Stimulated activated CD8-positive, alpha-beta memory T cell treated with anti-CD3 and anti-CD28 coated beads, Interleukin-7, amount 100 ng/mL, for 48 hours (primary cell): ENCODE data around the gene PROM1.

Experiments used
- DNase-seq, 2 donors: peaks; one replicate each; pipeline ENCODE4 v3.0.0-alpha.2; 2020; ENCODE audit warnings: low read depth in 1 of 2; ENCODE audit errors: extremely low read depth in 1 of 2

Gene PROM1

DNA sequence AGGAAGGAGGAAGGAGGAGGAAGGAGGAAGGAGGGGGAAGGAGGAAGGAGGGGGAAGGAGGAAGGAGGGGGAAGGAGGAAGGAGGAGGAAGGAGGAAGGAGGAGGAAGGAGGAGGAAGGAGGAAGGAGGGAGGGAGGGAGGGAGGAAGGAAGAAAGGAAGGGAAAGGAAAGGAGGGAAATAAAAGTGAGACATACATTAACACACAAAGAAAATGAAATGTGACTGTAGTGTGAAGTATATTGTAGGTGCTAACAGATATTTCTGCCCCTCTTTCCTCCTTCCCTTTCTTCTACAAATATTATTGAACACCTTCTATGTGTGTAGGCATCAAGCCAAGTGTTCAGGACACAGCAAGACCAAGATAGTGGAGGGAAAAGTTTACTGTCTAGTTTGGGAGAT, 26.4 kb upstream of the PROM1 start:
- no peak for DNase-seq

DNA sequence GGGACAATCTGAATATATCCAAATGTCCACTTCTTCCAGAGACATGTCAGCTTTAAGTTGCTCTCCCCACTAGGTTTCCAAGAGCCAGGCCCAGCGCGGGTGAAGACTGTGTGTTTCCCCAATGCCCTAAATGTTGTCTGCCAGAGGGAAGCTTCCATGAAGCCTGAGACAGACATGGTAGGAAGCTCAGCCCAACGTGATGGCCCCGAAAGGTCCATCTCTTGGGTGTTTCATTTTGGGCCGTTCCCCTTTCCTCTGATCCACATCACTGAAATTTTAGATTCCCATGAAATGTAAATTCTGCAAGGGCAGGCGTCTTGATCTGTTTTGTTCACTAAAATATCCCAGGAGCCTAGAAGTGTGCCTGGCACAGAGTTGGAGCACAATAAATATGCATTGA, 25.4 kb upstream of the PROM1 start:
- DNase-seq, result no peak

DNA sequence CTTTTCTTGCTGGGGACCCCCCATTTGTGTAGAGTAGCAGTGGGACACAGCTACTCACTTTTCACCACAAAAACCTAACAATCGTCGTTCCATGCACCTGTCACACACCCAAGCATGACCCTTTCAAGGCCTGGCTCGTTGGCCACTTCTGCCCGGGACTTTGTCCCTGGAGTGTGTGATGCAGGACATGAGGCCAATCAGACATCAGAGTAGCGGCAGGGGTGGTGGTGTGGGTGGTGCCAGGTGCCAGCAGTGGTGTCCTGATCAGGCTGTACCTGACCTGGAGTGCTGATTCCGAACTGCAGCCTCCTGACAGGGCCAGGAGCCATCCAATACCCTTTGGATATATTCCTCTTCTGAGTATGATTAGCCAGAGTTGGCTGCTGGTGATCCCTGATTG, 23.1 kb upstream of the PROM1 start:
- DNase-seq, result no peak

GRCh38 chr4:16104520-16104919, 20.7 kb upstream of the PROM1 start:
- no peak for DNase-seq

GRCh38 chr4:16102356-16102755, 18.5 kb upstream of the PROM1 start:
- no peak for DNase-seq

DNA sequence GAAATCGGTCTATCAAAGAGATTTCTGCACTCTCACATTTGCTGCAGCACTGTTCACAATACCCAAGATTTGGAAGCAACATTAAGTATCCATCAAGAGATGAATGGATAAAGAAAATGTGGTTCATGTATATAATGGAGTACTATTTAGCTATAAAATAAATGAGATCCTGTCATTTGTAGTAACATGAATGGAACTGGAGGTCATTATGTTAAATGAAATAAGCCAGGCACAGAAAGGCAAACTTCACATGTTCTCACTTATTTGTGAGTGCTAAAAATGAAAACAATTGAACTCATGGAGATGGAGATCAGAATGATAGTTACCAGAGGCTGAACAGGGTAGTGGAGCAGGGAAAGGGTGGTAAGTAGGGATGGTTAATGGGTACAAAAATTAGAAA, 17.0 kb upstream of the PROM1 start:
- no peak for DNase-seq

GRCh38 chr4:16092682-16093319, 9.0 kb upstream of the PROM1 start:
- DNase-seq, result no peak

DNA sequence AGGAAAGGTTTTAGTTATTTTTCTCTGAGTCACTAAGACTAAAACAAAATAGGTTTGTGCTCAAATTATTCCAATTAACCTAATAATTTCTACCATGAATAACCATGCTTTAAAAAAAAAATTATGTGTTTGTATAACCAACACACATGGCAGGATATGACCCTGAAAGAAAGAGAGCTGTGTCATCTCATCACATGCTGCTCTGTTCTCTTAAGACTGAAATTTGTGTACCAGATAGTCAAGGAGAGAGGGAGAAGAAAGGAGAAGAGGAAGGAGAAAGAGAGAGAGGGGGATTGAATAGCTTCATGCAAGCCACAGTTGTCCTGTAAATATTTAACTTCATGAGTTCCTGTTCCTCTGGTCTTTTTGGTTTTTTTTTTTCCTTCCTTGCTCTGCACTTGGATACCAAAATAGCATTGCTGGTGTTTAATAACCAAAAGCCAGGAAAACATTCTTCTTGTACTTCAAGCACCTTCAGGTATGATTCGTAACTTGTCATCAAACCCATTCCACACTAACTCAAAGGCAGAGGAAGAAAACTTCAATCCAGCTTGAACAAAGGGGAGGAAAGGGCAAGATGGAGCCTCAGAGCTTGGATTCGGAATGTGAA, 6.4 kb upstream of the PROM1 start:
- DNase-seq, result no peak

DNA sequence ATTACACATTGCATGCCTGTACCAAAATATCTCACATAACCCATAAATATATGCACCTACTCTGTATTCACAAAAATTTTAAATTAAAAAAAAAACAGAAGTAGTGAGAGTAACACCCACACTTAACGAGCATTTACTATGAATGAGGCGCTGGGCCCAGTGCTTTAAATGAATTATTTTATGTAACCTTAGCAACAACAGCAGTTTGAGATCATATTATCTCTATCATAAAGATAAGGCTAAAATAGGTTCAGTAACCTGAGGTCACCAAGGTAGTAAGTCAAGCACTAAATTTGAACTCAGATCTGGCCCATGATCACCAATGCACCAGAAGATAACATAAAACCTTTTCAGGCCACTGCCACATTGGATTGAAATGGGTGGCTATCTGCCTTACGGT, 5.3 kb upstream of the PROM1 start:
- no peak for DNase-seq

- DNase-seq, result no peak
Observed at GRCh38 chr4:16088601-16089000, 4.8 kb upstream of the PROM1 start.

DNA sequence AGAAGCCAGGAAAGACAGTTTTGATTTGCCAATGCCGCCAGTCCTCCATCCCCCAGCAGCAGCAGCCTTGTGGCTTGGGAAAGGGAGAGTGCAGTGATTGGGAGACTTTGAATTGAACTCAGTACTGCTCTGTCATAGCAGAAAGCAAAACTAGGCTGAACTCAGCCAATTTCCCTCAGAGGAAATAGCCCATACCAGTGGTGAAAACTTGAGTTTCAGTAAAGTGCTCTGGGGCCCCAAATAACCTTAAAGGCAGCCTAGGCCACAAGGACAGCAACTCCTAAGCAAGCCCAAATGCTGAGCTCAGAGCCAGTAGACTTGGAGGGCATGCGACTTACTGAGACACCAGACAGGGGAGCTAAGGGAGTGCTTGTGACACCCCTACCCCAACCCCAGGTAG, 2.0 kb upstream of the PROM1 start:
- no peak for DNase-seq

DNA sequence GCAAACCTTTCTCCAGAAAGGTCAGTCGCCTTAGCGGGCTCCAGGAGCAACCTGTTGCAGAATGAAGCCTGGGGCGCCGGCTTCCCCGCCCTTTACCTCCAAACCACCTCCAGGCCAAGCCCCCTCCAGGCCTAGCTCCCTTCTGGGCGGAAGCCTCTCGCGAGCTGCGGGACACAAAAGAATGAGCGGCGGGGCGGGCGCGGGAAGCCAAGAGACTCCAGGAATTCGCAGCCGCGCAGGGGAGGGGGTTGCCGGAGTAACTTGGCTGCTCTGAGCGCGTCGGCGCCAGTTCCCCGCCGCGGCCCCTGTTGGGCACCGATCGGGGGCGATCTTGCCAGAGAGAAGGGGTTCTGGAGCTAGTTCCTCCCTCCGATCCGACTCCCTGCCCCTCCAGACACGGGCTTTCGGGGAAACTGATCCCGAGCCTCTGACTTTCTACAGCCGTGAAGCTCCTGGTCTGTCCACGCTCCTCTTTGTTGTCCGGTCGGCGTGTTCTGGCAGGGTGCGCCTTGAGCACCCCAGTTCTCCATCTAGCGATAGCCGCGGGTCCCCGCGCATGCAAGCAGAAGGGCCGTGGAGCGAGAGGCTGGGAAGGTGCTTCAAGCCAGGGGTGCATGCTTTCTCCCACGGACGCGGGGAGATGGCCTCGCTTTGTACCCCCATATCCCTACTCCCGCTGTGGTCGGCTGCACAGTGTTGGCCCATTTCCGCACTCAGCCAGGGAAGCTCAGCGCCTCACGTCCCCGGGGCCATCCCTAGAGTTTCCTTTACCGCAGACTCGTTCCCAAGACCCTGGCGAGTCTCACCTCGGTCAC, 1.2 kb downstream of the PROM1 start:
- no peak for DNase-seq

- no peak for DNase-seq
Observed at GRCh38 chr4:16082041-16082425, 1.8 kb downstream of the PROM1 start.

- no peak for DNase-seq
Observed at GRCh38 chr4:16079046-16079445, 4.8 kb downstream of the PROM1 start.

DNA sequence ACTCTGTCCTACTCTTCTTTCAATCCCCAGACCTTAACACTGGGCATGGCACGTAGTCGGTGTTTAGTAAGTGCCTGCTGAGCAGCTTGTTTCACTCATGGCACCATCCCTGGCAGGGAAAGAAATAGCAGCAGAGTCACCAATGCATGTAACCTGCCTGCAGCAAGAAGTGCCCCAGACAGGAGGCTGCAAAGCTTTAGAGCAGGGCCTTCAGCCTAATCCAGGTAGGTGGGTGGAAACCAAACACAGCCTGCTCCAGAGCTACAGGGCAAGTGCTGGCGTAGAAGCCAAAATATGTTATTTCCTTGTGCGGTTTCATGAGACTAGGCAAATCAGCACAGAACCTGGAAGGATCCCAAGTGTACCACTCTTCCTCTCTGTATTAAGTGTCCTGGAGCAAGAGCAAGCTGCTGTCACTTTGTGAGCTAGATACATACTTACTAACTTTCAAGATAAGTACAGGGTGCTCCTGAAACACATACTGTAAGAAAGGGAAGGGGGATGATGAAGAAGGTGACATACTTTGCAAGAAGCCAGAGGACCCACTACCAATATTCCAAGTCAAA, 5.5 kb downstream of the PROM1 start:
- no peak for DNase-seq

DNA sequence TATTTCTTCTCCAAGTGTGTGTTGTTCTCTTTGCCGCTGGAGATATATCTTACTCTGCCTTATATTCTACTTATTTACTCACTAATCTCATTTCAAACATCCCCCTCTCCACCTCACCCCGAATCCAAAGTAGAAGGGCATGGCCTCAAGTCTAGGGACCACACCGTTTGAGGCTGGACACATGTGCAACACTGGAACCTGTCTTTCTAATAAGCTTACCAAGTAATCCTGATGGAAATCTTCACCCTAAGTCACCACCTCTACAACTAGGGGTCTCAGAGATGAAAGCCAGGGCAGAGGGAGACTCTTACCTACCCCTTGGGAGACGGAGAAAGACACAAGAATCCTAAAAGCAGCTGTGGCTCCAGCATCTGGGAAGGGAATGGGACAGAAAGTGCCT, 6.0 kb downstream of the PROM1 start:
- DNase-seq, result no peak

- no peak for DNase-seq
Observed at GRCh38 chr4:16075975-16076757, 7.7 kb downstream of the PROM1 start.

- DNase-seq, result no peak
Observed at GRCh38 chr4:16075061-16075460, 8.8 kb downstream of the PROM1 start.

DNA sequence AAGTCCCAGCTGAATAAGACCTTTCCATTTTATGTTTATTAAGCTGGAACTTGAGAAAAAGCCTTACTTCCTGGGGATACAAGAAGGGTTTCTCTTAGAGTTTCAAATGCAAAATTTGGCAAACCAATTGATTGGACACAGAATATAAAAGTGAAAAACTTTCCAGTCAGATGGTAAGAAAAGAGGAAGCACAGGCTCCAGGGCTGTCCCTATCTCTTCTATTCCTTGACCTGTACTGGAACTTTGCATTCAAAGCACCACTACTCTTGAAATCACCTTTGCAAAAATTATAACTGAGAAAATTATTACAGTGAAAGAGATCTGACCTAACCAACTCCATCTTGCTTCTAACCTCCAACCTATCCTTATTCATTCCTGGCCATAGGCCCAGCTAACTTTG, 11.7 kb downstream of the PROM1 start:
- DNase-seq, result no peak

DNA sequence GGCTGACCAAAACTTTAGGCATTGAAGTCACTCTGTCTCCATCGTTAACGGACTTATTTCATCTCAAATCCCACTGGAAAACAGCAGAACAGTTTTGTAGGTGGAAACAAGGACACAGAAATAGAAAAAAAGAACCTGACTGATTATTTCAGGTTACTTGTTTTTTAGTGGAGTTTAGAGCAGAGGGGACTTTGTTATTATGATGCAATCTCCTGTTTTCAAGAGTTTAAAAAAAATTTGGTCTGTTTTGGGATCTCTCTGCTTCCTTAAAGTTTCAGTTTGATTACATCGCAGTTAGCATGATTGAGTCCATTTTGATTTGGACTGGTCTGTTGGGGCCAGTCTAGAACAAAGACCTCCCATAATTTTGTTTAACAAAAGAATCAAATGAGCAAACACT, 13.6 kb downstream of the PROM1 start:
- DNase-seq, result no peak

GRCh38 chr4:16067515-16067914, 16.3 kb downstream of the PROM1 start:
- no peak for DNase-seq
